HG02642 (cell line): ENCODE results near the gene DENND4A.

Source experiments
- ATAC-seq: cut with Tn5 transposase; IDR thresholded peaks from one replicate; pipeline ENCODE4 v1.9.1; 2021; ENCODE audit warnings: mild to moderate bottlenecking; ENCODE audit not compliant: unreplicated experiment, poor library complexity

The DENND4A gene

DNA sequence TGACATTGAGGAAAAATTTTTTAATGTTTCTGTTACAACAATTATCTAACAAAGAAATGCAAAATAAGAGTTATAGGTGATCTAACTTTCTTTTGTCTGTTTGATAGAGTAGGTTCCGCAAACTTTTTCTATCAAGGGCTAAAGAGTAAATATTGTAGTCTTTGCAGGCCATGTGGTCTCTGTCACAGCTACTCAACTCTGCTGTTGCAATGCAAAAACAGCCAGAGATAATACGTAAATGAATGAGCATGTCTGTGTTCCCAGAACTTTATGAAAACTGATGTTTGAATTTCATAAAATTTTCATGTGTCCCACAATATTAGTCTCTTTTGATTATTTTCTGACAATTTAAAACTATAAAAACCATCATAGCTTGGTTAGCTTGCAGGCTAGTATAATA, 97.0 kb downstream of the DENND4A start:
- no peak for ATAC-seq

DNA sequence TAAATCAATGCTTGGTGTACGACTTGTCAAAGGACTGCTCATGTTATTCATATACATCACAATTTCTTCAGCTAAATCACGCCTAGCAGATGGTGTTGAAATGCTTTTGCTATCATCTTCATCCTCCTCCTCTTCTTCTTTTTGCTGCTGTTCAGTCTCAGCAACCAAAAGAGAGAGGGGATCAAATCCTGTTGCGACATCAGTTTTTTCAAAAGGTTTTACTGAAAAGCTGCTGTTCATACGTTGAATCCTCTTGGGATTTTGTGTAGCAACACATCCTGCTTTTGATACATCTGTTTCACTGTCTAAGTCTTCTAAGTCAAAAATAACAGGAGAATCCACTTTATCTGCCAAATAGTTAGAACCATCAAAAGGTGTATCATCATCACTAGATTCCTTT, 101.3 kb downstream of the DENND4A start:
- ATAC-seq, result no peak

DNA sequence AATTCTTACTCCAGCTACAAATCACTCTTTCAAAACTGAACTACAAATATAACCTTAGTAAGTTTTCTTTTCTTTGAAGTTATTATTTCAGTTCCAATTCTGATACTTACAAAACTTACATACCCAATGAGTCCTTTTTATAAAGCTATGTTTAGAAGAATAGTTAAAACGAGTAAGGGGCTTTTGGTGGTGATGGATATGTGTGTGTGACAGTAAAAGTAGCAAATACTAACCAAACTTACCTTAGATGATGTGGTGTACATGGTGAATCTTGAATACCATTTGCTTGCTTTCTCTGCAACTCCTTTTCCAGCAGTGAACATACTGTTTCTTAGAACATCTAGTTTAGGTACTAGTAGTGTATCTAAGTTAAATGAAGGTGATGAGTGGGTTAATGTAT, 101.9 kb downstream of the DENND4A start:
- ATAC-seq, result no peak

DNA sequence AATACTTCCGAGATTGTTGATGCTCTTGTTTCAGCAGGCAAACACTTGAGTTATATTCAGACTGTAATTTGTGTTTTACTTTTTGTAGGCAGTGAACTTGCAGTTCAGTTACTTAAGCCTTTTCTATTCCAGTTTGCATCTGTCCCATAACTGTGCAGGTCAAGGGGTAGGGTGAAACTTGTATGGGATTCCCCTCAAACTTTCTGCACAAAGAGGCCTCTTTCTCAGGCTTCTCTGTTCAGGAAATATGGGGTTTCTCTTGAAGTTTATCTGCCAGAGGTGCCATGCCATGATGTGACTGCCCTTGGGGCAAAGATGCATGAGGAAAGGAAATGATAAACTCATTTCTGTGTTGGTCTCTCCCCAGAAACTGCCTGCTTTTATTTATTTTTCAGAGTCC, 103.6 kb downstream of the DENND4A start:
- no peak for ATAC-seq

DNA sequence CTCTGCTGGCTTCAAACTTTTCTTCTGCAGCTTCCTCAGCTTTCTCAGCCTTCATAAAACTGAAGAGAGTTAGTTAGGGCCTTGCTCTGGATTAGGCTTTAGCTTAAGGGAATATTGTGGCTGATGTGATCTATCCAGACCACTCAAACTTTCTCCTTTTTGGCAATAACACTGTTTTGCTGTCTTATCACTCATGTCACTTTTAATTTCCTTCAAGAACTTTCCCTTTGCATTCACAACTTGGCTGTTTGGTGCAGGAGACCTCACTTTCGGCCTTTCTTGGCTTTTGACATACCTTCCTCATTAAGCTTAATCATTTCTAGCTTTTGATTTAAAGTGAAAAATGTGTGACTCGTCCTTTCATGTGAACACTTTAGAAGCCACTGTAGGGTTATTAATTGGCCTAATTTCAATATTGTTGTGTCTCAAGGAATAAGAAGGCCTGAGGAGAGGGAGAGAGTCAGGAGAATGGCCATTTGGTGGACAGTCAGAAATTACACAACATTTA, 109.6 kb downstream of the DENND4A start:
- ATAC-seq, result no peak

DNA sequence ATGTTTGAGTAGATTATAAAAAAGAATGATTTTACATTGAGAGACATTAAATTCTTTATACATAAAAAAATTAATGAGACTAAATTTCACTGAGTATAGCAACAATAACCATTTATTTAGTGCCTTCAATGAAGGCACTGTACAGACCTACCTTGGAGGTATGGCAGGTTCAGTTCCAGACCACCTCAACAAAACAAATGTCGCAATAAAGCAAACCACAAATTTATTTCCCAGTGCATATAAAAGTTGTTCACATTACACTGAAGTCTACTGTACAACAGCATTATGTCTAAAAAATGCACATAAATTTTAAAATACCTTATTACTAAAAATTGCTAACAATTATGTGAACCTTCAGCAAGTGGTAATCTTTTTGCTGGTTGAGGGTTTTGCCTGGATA, 111.5 kb downstream of the DENND4A start:
- ATAC-seq, result no peak

DNA sequence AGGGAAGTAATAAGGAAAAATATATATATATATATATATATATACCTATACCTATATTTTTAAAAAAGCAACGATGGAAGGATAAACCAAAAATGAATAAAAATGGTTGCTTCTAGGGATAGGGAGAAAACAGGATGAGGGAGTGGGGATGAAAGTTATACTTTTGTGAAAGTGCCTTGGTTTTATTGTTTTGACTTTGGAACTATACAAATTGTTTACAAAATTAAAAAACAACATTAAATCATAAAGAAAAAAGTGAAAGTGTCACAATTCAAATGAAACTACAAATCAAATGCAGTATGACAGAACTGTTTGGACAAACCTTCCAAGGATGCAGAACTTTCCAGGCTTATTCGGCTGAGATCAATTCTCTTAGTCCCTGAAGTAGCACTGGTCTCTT, 116.0 kb downstream of the DENND4A start:
- no peak for ATAC-seq

DNA sequence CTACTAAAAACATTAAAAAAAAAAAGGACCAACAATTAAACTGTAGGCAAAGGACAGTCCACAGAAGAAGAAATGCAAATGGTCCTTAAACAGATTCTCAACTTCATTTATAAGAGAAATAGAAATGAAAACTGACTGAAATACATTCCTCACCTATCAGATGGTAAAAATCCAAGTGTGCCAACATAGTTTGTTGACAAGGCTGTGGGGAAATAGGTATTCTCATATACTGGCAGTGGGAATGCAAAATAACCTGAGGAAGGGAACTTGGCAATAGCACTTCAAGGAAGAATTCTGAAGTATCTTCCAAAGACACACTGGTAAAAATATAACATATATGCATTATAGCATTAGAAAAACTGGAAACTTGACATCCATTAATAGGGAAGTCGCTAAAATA, 116.5 kb downstream of the DENND4A start:
- ATAC-seq, result no peak

DNA sequence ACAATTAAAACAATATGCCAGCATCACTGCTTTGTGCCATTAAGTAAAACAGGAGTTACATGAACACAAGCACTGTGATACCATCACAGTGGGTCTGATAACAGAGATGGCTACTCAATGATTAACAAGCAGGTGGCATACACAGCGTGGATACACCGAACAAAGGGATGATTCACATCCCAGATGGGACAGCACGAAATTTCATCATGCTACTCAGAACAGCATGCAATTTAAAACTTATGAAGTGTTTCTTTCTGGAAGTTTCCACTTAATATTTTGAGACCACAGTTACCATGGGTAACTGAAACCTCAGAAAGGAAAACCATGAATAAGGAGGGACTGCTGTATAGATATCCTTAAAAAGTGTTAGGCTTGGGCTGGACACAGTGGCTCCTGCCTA, 125.8 kb downstream of the DENND4A start:
- no peak for ATAC-seq

DNA sequence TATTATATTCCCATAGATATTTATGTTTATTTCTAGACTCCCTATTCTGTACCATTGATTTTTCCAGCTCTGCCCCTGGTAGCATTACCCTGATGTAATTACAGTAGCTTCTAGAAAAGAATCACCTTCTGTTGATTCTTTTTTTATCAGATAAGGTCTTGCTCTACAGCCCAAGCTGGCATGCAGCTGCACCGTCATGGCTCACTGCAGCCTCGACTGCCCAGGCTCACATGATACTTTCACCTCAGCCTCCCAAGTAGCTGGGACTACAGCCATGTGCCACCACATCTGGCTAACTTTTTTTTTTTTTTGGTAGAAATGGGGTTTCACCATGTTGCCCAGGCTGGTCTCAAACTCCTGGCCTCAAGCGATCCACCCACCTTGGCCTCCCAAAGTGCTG, 128.6 kb downstream of the DENND4A start:
- ATAC-seq, result no peak

DNA sequence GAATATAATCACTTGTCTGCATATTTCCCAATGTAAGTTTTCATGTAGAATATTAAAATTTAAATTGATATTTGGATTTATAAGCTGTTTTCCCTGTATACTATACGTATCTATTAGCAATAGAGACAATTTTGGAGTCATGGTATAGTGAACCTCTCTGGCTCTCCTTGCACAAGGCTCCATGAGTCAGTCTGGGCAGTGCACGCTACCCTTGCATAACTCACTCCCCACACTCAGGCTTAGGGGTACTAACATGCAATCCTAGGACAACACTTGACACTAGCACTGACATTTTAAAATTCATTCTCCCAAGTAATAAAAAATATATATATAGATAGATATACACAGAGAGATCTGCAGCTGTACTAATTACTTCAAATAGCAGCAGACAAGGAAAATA, 131.2 kb downstream of the DENND4A start:
- no peak for ATAC-seq

DNA sequence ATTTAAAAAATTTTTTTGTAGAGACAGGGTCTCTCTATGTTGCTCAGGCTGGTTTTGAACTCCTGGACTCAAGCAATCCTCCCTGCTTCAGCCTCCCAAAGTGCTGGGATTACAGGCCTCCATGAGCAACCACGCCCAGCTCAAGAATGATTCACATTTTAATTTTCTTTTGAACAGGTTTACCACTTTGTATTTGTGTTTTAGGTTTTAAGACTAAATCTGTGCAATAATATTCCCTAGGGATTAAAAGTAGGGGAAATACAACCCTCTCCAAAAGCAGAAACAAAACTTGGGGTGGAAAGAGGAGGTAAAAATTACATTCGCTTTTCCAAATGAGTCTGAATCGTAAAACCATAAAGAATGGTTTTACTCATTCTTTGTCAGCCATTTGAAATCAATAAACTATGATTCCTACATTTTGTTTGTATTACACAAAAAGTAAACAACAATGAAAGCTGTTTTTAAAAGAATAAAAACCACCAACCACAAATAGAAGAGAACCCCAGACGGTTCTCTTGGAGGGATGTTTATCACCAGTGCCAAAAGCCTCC, 132.5 kb downstream of the DENND4A start:
- no peak for ATAC-seq

DNA sequence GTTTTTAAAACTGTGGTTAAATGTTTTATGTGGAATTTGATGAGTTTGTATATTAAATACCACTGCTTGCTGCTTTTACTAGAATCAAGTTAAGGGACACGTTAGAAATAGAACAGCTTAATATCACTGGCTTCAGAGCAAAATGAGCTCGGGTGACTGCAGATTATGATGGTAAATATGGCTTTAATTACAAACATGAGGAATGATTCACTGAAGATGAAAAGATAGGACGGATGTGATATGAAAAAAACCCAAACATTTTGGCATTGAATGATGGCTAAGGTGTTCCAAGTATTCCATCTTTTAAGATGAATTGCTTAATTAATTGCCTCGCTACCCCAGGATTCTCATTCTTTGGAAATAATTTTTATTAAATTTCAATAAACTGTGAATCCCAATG, 136.6 kb downstream of the DENND4A start:
- no peak for ATAC-seq

DNA sequence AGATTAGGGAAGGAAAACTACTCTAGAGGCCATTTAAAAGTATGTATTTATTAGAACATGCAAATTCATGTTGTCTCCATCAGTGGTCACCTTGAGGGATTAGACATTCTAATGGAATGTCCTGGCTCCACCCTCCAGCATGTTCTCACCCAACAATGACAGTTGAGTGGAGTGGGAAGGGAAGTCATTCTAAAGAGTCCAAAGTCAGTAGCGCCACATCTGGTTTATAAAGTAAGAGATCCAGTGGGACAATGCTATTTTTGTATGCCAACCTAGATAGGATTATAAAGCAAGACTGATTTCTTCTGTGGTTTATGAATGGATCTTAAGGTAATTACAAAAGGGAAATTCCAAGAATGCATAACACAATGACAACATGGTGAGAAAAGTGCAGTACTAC, 137.1 kb downstream of the DENND4A start:
- no peak for ATAC-seq

DNA sequence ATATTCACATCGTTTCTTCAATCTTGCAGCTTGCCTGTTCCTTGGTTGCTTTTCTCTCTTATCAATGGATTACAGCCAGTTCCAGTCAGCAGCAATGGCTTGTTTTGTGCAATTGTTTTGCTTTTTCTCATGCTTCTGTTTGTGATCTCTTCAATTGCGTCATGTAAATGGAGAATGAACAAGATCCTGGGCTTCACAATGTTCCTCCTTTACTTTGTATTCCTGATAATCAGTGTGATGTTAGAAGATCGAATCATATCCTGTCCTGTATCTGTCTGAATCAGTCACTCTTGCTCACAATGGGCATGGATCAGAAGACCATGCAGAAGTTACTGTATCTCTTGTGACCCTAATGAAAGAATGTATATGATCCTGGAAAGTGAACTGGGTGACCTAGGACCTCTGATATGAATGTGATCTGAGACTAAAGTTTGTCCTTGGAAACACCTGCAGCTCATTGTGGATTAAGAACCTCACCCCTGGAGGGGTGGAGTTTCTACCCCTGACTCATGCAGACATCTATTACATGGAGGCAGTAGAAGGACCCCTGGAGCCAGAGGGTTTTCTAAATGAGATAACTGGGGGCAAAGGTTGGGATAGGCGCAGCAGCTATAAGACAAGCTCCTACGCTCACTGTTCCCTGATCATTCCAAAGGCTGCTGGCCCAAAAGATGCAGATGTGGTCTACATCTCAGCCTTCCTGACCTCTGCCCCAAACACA, 138.1 kb downstream of the DENND4A start:
- no peak for ATAC-seq

DNA sequence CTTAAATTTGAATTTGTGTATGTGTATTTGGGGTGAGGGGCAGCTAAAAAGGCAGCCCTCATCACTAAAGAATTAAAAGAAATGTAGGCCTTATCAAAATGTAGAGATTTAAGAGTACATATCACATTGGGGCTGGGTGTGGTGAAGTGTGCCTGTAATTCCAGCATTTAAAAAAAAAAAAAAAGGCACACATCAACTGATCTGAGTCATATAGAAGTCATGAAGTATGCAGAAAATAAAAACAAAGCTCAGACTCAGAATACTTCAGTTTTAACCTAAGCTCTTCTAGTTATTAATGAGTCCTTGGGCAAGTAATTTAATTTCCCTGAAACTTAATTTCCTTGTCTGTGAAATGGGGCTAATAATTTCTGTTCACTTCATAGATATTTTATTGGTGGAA, 138.8 kb downstream of the DENND4A start:
- no peak for ATAC-seq

DNA sequence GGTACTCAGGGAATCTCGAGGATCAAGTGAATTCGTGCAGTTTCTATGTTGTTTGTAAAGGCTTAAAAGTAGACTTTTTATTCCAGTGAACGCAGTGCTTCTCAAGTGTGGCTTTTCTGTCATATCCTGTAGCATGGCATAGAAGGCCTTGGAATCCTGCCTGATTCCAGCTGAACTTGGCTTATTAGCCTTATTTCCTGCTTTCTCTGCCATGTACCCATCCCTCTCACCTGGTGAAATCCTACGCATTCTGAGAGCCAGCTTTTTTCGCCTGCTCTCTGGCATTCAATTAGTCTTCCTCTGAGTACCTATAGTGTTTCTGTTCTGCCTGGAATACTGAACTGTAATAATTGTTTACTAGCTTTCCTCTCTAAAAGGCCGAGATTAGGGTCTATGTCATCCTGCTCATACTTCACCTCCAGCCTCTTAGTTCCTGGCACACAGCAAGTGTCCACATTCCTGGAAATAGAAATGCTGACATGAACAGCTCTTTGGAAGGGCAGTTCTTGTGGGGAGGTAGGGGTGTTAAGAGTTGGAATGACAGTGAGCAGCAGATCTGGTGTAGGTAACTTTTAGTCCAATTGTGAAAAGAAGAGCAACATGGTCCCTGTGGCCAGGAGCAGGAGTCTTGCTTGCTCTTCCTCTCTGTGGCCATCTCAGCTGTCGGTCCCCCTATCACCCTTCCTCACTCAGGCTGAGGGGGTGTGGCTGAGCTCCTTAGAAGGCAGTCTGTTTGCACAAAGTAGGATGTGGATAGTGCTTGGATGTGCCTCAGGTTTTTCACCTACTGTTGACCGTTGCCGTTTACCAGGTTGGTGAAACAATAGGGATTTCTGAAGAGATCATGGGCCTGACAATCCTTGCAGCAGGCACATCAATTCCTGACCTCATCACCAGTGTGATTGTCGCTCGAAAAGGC, 140.0 kb downstream of the DENND4A start:
- no peak for ATAC-seq

DNA sequence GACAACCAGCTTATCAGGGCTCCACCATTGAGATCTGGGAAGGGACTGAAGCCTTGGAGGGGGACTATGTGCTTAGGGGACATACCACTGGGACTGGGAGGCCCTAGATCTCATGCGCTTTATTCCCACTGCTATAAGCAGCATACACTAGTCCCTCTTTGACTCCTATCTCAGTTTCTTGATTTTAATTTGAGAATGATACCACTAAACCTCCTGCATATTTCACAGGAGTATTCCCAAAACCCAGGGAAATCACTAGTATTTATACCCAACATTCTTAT, 141.1 kb downstream of the DENND4A start:
- ATAC-seq, result no peak

DNA sequence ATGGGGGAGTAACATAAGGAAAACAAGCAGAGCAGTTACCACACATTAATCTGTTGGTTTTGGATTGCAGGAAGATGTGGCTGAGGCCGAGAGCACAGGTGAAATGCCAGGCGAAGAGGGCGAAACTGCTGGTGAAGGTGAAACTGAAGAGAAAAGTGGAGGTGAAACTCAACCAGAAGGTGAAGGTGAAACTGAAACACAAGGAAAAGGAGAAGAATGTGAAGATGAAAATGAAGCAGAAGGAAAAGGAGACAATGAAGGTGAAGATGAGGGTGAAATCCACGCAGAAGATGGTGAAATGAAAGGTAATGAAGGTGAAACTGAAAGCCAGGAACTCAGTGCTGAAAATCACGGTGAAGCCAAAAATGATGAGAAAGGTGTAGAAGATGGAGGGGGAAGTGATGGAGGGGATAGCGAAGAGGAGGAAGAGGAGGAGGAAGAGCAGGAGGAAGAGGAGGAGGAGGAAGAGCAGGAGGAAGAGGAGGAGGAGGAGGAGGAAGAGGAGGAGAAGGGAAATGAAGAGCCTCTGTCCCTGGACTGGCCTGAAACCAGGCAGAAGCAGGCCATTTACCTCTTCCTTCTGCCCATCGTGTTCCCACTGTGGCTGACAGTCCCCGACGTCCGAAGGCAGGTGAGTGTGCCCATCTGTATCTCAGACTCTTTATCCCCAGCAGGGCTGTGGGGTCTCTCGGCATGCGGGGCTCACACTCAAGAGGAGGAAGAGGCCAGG, 141.6 kb downstream of the DENND4A start:
- ATAC-seq, result no peak

DNA sequence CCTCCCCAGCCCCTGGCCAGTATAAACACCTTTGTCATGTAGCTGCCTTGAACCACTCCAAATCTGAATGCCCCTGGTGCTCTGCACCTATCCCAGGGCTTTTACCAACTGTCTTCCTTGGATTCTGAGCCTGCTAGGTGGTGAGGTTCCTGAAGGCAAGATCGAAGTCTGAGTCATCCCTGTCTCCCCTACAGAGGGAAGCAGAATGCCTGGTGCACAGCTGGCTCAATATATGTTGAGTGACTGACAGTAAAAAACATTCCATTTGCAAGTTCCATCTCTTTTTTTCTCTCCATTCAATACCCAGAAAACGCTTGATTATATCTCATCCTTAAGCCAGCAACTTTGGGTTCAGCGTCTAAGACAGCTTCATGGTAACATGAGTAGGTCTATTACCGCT, 145.6 kb downstream of the DENND4A start:
- ATAC-seq, result no peak

DNA sequence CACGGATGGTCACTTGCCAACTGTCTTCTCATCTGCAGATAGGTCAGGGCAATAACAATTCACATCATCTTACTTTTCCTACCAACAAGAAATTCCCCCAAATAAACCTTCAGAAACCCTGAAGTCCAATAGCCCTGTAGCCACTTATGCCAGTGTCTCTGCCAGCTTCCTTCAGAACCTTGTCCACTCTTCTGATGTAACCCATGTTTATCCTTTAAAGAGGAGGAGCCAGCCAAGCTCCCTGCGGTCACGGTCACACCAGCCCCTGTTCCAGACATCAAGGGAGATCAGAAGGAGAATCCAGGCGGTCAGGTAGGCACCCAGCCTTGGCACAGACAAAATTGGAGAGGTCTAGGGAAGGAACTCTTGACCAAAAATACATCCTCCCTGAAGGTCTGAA, 146.7 kb downstream of the DENND4A start:
- no peak for ATAC-seq
